ENCODE data around the gene GLIS1. TPM values are rescaled to one million over a fixed set of nuclear protein-coding genes. Genes with fewer than 3 reads are reported as not detected.

Gene GLIS1
- total and polyA plus RNA-seq, 8 donors: 0.20 to 4.8 (median 0.55) TPM; not detected in 1

DNA sequence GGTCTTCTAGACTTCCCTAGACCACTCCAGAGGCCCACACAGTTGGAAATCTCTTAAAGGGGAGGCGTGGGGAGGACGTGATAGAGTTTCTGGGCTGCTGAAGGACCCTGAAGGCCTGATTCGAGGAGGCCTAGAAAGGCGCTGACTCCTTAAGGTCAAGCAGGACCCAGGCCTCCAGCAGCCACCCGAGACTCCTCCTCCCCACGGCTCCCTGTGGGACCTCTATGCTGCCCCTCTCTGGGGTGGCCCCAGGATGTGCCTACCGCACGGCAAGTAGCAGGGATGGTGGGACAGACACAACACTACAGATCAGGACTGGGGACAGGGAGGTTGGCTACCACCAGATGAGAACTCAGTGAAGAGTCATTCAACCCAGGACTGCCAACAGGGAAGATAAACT, 77.5 kb downstream of the GLIS1 start:
- Histone ChIP-seq H3K27ac (no peak overlapping the region), H3K27me3 (peaks cover 0 to 5% (median 0%) of the 10 kb centered on the region in 3 donors), H3K4me3 (no peak overlapping the region), H3K9me3 (no peaks in the 10 kb centered on the region), H3K36me3 (no peaks in the 10 kb centered on the region), H3K4me1 (no peaks in the 10 kb centered on the region)
- no peak for DNase-seq
- intact Hi-C loops (cut with DNase I; ENCODE audit: low total_unique reads): no loop called here
- WGBS, 5 donors: 85 to 100% (median 87%) methylated on average over 5 to 8 of the region's 8 CpGs
- no peak for TF ChIP-seq POLR2A (IDR thresholded peaks at IDR 0.05)
- TF ChIP-seq EP300 (IDR thresholded peaks at IDR 0.05): no peak
- TF ChIP-seq, protein P1, sequence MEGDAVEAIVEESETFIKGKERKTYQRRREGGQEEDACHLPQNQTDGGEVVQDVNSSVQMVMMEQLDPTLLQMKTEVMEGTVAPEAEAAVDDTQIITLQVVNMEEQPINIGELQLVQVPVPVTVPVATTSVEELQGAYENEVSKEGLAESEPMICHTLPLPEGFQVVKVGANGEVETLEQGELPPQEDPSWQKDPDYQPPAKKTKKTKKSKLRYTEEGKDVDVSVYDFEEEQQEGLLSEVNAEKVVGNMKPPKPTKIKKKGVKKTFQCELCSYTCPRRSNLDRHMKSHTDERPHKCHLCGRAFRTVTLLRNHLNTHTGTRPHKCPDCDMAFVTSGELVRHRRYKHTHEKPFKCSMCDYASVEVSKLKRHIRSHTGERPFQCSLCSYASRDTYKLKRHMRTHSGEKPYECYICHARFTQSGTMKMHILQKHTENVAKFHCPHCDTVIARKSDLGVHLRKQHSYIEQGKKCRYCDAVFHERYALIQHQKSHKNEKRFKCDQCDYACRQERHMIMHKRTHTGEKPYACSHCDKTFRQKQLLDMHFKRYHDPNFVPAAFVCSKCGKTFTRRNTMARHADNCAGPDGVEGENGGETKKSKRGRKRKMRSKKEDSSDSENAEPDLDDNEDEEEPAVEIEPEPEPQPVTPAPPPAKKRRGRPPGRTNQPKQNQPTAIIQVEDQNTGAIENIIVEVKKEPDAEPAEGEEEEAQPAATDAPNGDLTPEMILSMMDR (IDR thresholded peaks at IDR 0.05): no peak
- TF ChIP-seq POLR2AphosphoS5 (IDR thresholded peaks at IDR 0.05): no peak

- no peak for DNase-seq
- TF ChIP-seq EP300 (IDR thresholded peaks at IDR 0.05) (no peak), POLR2AphosphoS5 (IDR thresholded peaks at IDR 0.05) (no peak), POLR2A (IDR thresholded peaks at IDR 0.05) (no peak)
- TF ChIP-seq, protein P1 (IDR thresholded peaks at IDR 0.05): no peak
- intact Hi-C loops (cut with DNase I; ENCODE audit: low total_unique reads): no loop called here
- WGBS, 5 donors: 53 to 75% (median 64%) methylated on average over 3 of the region's 3 CpGs
- H3K36me3 ChIP-seq: no peaks in the 10 kb centered on the region
- peaks cover 0 to 7% (median 0%) of the 10 kb centered on the region in 3 donors for H3K27me3 ChIP-seq
- no peak overlapping the region for H3K27ac ChIP-seq
- no peaks in the 10 kb centered on the region for H3K4me1 ChIP-seq
- H3K4me3 ChIP-seq: no peak overlapping the region
- H3K9me3 ChIP-seq: no peaks in the 10 kb centered on the region
Observed at GRCh38 chr1:53660666-53661065, 78.3 kb downstream of the GLIS1 start.

DNA sequence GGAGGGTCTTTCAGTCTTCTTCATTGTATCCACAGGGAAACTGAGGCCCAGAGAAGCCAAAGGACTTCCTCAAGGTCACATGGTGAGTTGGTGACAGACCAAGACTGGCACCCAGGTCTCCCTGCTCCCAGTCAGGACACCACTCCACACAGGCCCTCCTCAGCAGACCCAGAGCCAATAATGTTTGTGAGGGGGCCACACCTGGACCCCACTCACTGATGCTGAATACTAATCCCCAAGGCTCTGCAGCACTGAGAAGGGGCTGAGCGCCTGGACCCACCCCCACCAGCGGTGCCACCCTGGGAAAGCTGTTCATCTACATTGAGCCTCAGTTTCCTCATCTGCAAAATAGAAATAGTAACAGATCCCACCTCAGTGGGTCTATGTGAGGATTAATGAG, 79.5 kb downstream of the GLIS1 start:
- TF ChIP-seq POLR2AphosphoS5 (IDR thresholded peaks at IDR 0.05) (no peak), EP300 (IDR thresholded peaks at IDR 0.05) (no peak), POLR2A (IDR thresholded peaks at IDR 0.05) (no peak)
- TF ChIP-seq, protein P1 (IDR thresholded peaks at IDR 0.05): no peak
- H3K27me3 ChIP-seq: peaks cover 0 to 7% (median 0%) of the 10 kb centered on the region in 3 donors
- no peak overlapping the region for H3K27ac ChIP-seq
- 78 to 96% (median 91%) methylated on average over 2 of the region's 2 CpGs for WGBS, 5 donors
- intact Hi-C loops (cut with DNase I; ENCODE audit: low total_unique reads): no loop called here
- DNase-seq: no peak
- H3K9me3 ChIP-seq: no peaks in the 10 kb centered on the region
- no peaks in the 10 kb centered on the region for H3K4me1 ChIP-seq
- H3K4me3 ChIP-seq: no peak overlapping the region
- H3K36me3 ChIP-seq: no peaks in the 10 kb centered on the region

DNA sequence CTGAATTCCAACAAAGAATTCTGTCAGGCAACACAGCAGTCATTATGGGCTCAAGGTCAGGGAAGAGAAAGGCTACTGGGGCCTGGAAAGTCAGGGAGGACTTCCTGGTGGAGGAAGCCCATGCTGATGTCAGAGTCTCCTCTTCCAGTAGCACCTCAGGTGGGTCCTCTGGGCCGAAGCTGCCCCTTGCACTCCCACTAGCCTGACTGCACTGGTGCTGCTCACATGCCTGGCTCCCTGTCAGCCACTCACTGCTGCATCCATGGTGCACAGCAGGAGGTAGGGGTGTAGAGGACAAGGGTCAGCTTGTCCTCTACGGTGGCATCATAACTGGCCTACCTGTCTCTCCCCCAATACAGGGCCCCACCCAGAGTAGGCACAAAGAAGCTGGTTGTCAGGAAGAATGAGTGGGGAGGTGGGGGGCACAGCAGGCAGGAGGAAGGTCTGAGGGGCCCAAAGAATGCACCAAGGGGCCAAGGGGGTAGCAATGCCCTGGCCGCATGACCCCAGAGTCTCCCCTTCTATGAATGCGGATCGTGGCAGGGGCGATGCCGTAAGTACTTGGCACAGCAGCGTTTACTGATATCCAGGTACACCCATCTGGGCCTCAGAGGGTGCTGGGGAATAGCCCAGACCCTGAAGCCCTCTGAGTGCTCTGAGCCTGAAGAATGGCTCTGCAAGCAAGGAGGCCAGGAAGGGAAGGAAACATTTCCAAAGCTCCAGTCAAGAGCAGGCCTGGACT, 80.3 kb downstream of the GLIS1 start:
- H3K27me3 ChIP-seq: peaks cover 0 to 7% (median 0%) of the 10 kb centered on the region in 3 donors
- no peak for DNase-seq
- no peaks in the 10 kb centered on the region for H3K9me3 ChIP-seq
- no peaks in the 10 kb centered on the region for H3K36me3 ChIP-seq
- intact Hi-C loops (cut with DNase I; ENCODE audit: low total_unique reads): no loop called here
- 73 to 83% (median 78%) methylated on average over 8 of the region's 8 CpGs for WGBS, 5 donors
- no peak overlapping the region for H3K27ac ChIP-seq
- no peak overlapping the region for H3K4me3 ChIP-seq
- TF ChIP-seq POLR2A (IDR thresholded peaks at IDR 0.05): no peak
- no peak for TF ChIP-seq EP300 (IDR thresholded peaks at IDR 0.05)
- TF ChIP-seq POLR2AphosphoS5 (IDR thresholded peaks at IDR 0.05): no peak
- TF ChIP-seq, protein P1 (IDR thresholded peaks at IDR 0.05): no peak
- H3K4me1 ChIP-seq: no peaks in the 10 kb centered on the region

All from stomach (tissue), 9 donors.